Measurements from ENCODE around the gene ZNF784. TPM values are rescaled to one million over a fixed set of nuclear protein-coding genes. Genes with fewer than 3 reads are reported as not detected.
"Not testable (repeated sequence)": the region's sequence is repeated elsewhere in the genome, so short reads cannot be mapped to it uniquely, and the experiment has no call there.

The ZNF784 gene
- total RNA-seq, 1 donor from 2014 or later = 6.8 TPM

GRCh38 chr19:55578761-55579747, 45.3 kb downstream of the ZNF784 start:
- Mint-ChIP-seq H3K4me3 (ENCODE audit: unreplicated experiment) (peak overlapping the region; percentile 98), H3K4me1 (ENCODE audit: unreplicated experiment) (peaks cover 24% of the 10 kb centered on the region), H3K9me3 (ENCODE audit: unreplicated experiment) (no peaks in the 10 kb centered on the region), H3K27me3 (ENCODE audit: unreplicated experiment) (peaks cover 7% of the 10 kb centered on the region), H3K27ac (ENCODE audit: unreplicated experiment) (peak overlapping the region; percentile 89), H3K36me3 (ENCODE audit: low read depth, unreplicated experiment) (peaks cover 23% of the 10 kb centered on the region)
- no peak for TF ChIP-seq CTCF (IDR thresholded peaks at IDR 0.05; ENCODE audit: unreplicated experiment)
- DNase-seq (ENCODE audit: low spot score) = no peak

- Mint-ChIP-seq H3K27ac (ENCODE audit: unreplicated experiment) (no peak overlapping the region), H3K4me1 (ENCODE audit: unreplicated experiment) (peaks cover 24% of the 10 kb centered on the region), H3K27me3 (ENCODE audit: unreplicated experiment) (peaks cover 7% of the 10 kb centered on the region), H3K9me3 (ENCODE audit: unreplicated experiment) (no peaks in the 10 kb centered on the region), H3K36me3 (ENCODE audit: low read depth, unreplicated experiment) (peaks cover 23% of the 10 kb centered on the region), H3K4me3 (ENCODE audit: unreplicated experiment) (no peak overlapping the region)
- DNase-seq (ENCODE audit: low spot score) = no peak
- no peak for TF ChIP-seq CTCF (IDR thresholded peaks at IDR 0.05; ENCODE audit: unreplicated experiment)
Measured at GRCh38 chr19:55578031-55578760, 46.2 kb downstream of the ZNF784 start.

GRCh38 chr19:55576746-55577145, 47.6 kb downstream of the ZNF784 start:
- peak overlapping the region; percentile 85 for H3K4me3 Mint-ChIP-seq (ENCODE audit: unreplicated experiment)
- DNase-seq (ENCODE audit: low spot score) = no peak
- H3K9me3 Mint-ChIP-seq (ENCODE audit: unreplicated experiment) = no peaks in the 10 kb centered on the region
- TF ChIP-seq CTCF (IDR thresholded peaks at IDR 0.05; ENCODE audit: unreplicated experiment) = no peak
- peaks cover 28% of the 10 kb centered on the region for H3K4me1 Mint-ChIP-seq (ENCODE audit: unreplicated experiment)
- peaks cover 23% of the 10 kb centered on the region for H3K36me3 Mint-ChIP-seq (ENCODE audit: low read depth, unreplicated experiment)
- H3K27me3 Mint-ChIP-seq (ENCODE audit: unreplicated experiment) = peaks cover 7% of the 10 kb centered on the region
- H3K27ac Mint-ChIP-seq (ENCODE audit: unreplicated experiment) = no peak overlapping the region

GRCh38 chr19:55573929-55574328, 50.4 kb downstream of the ZNF784 start:
- DNase-seq (ENCODE audit: low spot score); H3K9me3 Mint-ChIP-seq (ENCODE audit: unreplicated experiment); H3K27ac Mint-ChIP-seq (ENCODE audit: unreplicated experiment); H3K4me3 Mint-ChIP-seq (ENCODE audit: unreplicated experiment); H3K27me3 Mint-ChIP-seq (ENCODE audit: unreplicated experiment): not testable (repeated sequence)
- Mint-ChIP-seq H3K4me1 (ENCODE audit: unreplicated experiment) (peaks cover 14% of the 10 kb centered on the region), H3K36me3 (ENCODE audit: low read depth, unreplicated experiment) (peaks cover 16% of the 10 kb centered on the region)

Other genes with a start within 250 kb of the ZNF784 start
- not detected for gene TMEM190, start 247.7 kb downstream of the ZNF784 start, total RNA-seq (ENCODE audit: unreplicated experiment)
- gene TMEM238, start 240.3 kb downstream of the ZNF784 start, total RNA-seq (ENCODE audit: unreplicated experiment) = 0.64 TPM
- 3,792 TPM for gene RPL28, start 238.6 kb downstream of the ZNF784 start, total RNA-seq (ENCODE audit: unreplicated experiment)
- 56.2 TPM for gene UBE2S, start 216.8 kb downstream of the ZNF784 start, total RNA-seq (ENCODE audit: unreplicated experiment)
- gene SHISA7, start 181.3 kb downstream of the ZNF784 start, total RNA-seq (ENCODE audit: unreplicated experiment) = not detected
- gene ISOC2, start 162.9 kb downstream of the ZNF784 start, total RNA-seq (ENCODE audit: unreplicated experiment) = 20.2 TPM
- gene C19orf85, start 159.8 kb downstream of the ZNF784 start, total RNA-seq (ENCODE audit: unreplicated experiment) = not detected
- gene ZNF628, start 147.9 kb downstream of the ZNF784 start, total RNA-seq (ENCODE audit: unreplicated experiment) = 8.7 TPM
- 37.7 TPM for gene NAT14, start 139.4 kb downstream of the ZNF784 start, total RNA-seq (ENCODE audit: unreplicated experiment)
- 0.95 TPM for gene SSC5D, start 136.1 kb downstream of the ZNF784 start, total RNA-seq (ENCODE audit: unreplicated experiment)
- gene SBK2, start 87.4 kb downstream of the ZNF784 start, total RNA-seq (ENCODE audit: unreplicated experiment) = 0.69 TPM
- 3.6 TPM for gene SBK3, start 79.0 kb downstream of the ZNF784 start, total RNA-seq (ENCODE audit: unreplicated experiment)
- 36.4 TPM for gene ZNF579, start 43.7 kb downstream of the ZNF784 start, total RNA-seq (ENCODE audit: unreplicated experiment)
- 21.5 TPM for gene FIZ1, start 25.0 kb downstream of the ZNF784 start, total RNA-seq (ENCODE audit: unreplicated experiment)
- 9.3 TPM for gene ZNF524, start 24.3 kb downstream of the ZNF784 start, total RNA-seq (ENCODE audit: unreplicated experiment)
- gene ZNF865, start 18.9 kb downstream of the ZNF784 start, total RNA-seq (ENCODE audit: unreplicated experiment) = 14.5 TPM
- 34.0 TPM for gene ZNF580, start 16.4 kb upstream of the ZNF784 start, total RNA-seq (ENCODE audit: unreplicated experiment)
- 47.2 TPM for gene ZNF581, start 19.1 kb upstream of the ZNF784 start, total RNA-seq (ENCODE audit: unreplicated experiment)
- gene CCDC106, start 23.6 kb upstream of the ZNF784 start, total RNA-seq (ENCODE audit: unreplicated experiment) = 20.1 TPM
- 219 TPM for gene U2AF2, start 30.5 kb upstream of the ZNF784 start, total RNA-seq (ENCODE audit: unreplicated experiment)
- gene EPN1, start 50.7 kb upstream of the ZNF784 start, total RNA-seq (ENCODE audit: unreplicated experiment) = 250 TPM
- gene NLRP9, start 113.8 kb upstream of the ZNF784 start, total RNA-seq (ENCODE audit: unreplicated experiment) = not detected
- not detected for gene RFPL4A, start 134.5 kb upstream of the ZNF784 start, total RNA-seq (ENCODE audit: unreplicated experiment)
- gene RFPL4AL1, start 144.6 kb upstream of the ZNF784 start, total RNA-seq (ENCODE audit: unreplicated experiment) = not detected
- gene NLRP11, start 207.4 kb upstream of the ZNF784 start, total RNA-seq (ENCODE audit: unreplicated experiment) = not detected
- not detected for gene NLRP4, start 212.0 kb upstream of the ZNF784 start, total RNA-seq (ENCODE audit: unreplicated experiment)